ENCODE measurements around the gene OR10P1. TPM values are rescaled to one million over a fixed set of nuclear protein-coding genes. Genes with fewer than 3 reads are reported as not detected.
"Not testable (repeated sequence)": the region's sequence is repeated elsewhere in the genome, so short reads cannot be mapped to it uniquely, and the experiment has no call there.

The OR10P1 gene
- total RNA-seq, 2 experiments from 2014 or later: not detected

GRCh38 chr12:55647027-55647426 lies 10.3 kb downstream of the OR10P1 start:
- ChIA-PET POLR2A (no interaction called here), CTCF (interaction anchor here (0.7 to 3.7 kb wide), 7 partner anchors 9 to 712 kb away, joined by 3 to 27 read pairs (median 5); no protein-coding TSS in a partner anchor)

GRCh38 chr12:55650620-55651298 lies 14.1 kb downstream of the OR10P1 start:
- POLR2A ChIA-PET, CTCF ChIA-PET: not testable (repeated sequence)

GRCh38 chr12:55651299-55651683 lies 14.6 kb downstream of the OR10P1 start:
- ChIA-PET POLR2A (no interaction called here), CTCF (no interaction called here)

GRCh38 chr12:55652352-55652751 lies 15.7 kb downstream of the OR10P1 start:
- ChIA-PET POLR2A (no interaction called here), CTCF (no interaction called here)

GRCh38 chr12:55653031-55653430 lies 16.3 kb downstream of the OR10P1 start:
- ChIA-PET CTCF (no interaction called here), POLR2A (no interaction called here)

- ChIA-PET POLR2A (no interaction called here), CTCF (interaction anchor here (0.7 to 1.0 kb wide), 2 partner anchors 9 to 32 kb away, joined by 3 to 4 read pairs; no protein-coding TSS in a partner anchor)
Observed at GRCh38 chr12:55654511-55655214, 18.0 kb downstream of the OR10P1 start.

- POLR2A ChIA-PET: no interaction called here
- CTCF ChIA-PET: interaction anchor here (0.8 to 2.3 kb wide), 9 partner anchors 11 to 80 kb away, joined by 4 to 11 read pairs (median 5); partner anchors contain the start of gene CD63
Observed at GRCh38 chr12:55657212-55657611, 20.5 kb downstream of the OR10P1 start.

GRCh38 chr12:55658212-55658611 lies 21.5 kb downstream of the OR10P1 start:
- POLR2A ChIA-PET: no interaction called here

GRCh38 chr12:55658635-55659391 lies 22.1 kb downstream of the OR10P1 start:
- POLR2A ChIA-PET: no interaction called here

More at GRCh38 chr12:55658212-55658611, 21.5 kb downstream of the OR10P1 start:
- CTCF ChIA-PET: interaction anchor here (2.3 kb wide), 1 partner anchor 12 kb away, joined by 11 read pairs; no protein-coding TSS in a partner anchor

GRCh38 chr12:55659486-55660385 lies 23.0 kb downstream of the OR10P1 start:
- CTCF ChIA-PET: interaction anchor here (2.3 kb wide), 1 partner anchor 13 kb away, joined by 11 read pairs; no protein-coding TSS in a partner anchor
- POLR2A ChIA-PET: no interaction called here

More at GRCh38 chr12:55658635-55659391, 22.1 kb downstream of the OR10P1 start:
- CTCF ChIA-PET: interaction anchor here (2.3 kb wide), 1 partner anchor 13 kb away, joined by 11 read pairs; no protein-coding TSS in a partner anchor

- POLR2A ChIA-PET: no interaction called here
- CTCF ChIA-PET: no interaction called here
Observed at GRCh38 chr12:55663391-55663790, 26.7 kb downstream of the OR10P1 start.

- ChIA-PET CTCF (no interaction called here), POLR2A (no interaction called here)
Observed at GRCh38 chr12:55664826-55665225, 28.1 kb downstream of the OR10P1 start.

GRCh38 chr12:55666508-55666907 lies 29.8 kb downstream of the OR10P1 start:
- ChIA-PET POLR2A (no interaction called here), CTCF (interaction anchor here (0.9 to 1.1 kb wide), 2 partner anchors 11 to 22 kb away, joined by 3 to 4 read pairs; no protein-coding TSS in a partner anchor)

GRCh38 chr12:55670276-55670675 lies 33.6 kb downstream of the OR10P1 start:
- ChIA-PET CTCF (interaction anchor here (1.7 kb wide), 1 partner anchor 14 kb away, joined by 9 read pairs; no protein-coding TSS in a partner anchor), POLR2A (no interaction called here)

GRCh38 chr12:55671746-55672145 lies 35.1 kb downstream of the OR10P1 start:
- ChIA-PET CTCF (no interaction called here), POLR2A (no interaction called here)

- POLR2A ChIA-PET: no interaction called here
Observed at GRCh38 chr12:55673638-55674037, 36.9 kb downstream of the OR10P1 start.

GRCh38 chr12:55675666-55676065 lies 39.0 kb downstream of the OR10P1 start:
- CTCF ChIA-PET: interaction anchor here (1.2 to 1.5 kb wide), 2 partner anchors 19 to 487 kb away, joined by 3 to 4 read pairs; no protein-coding TSS in a partner anchor
- POLR2A ChIA-PET: no interaction called here

More at GRCh38 chr12:55673638-55674037, 36.9 kb downstream of the OR10P1 start:
- CTCF ChIA-PET: interaction anchor here (0.6 to 1.8 kb wide), 2 partner anchors 17 to 18 kb away, joined by 3 to 4 read pairs; no protein-coding TSS in a partner anchor

- CTCF ChIA-PET: interaction anchor here (1.2 kb wide), 1 partner anchor 20 kb away, joined by 4 read pairs; no protein-coding TSS in a partner anchor
- POLR2A ChIA-PET: no interaction called here
Observed at GRCh38 chr12:55676707-55677106, 40.0 kb downstream of the OR10P1 start.

GRCh38 chr12:55679691-55680090 lies 43.0 kb downstream of the OR10P1 start:
- POLR2A ChIA-PET: no interaction called here
- CTCF ChIA-PET: no interaction called here

All from activated CD8-positive, alpha-beta memory T cell treated with anti-CD3 and anti-CD28 coated beads for 36 hours (primary cell).